Retina (tissue), 1 donor: ENCODE results near the gene TWF1.
"Not testable (repeated sequence)": the region's sequence is repeated elsewhere in the genome, so short reads cannot be mapped to it uniquely, and the experiment has no call there.

ENCODE experiments used
- DNase-seq: peaks from one replicate; pipeline ENCODE4 v3.0.0-alpha.2; 2016

Gene TWF1

GRCh38 chr12:43805860-43806736 is at the start of gene TWF1:
Gene TWF1 (minus strand): TSS chr12:43806317. CDS start chr12:43806245, 72 bp downstream.
- peak; percentile 95 for DNase-seq

- no peak for DNase-seq
Measured at GRCh38 chr12:43852744-43853143, 46.6 kb upstream of the TWF1 start.

- no peak for DNase-seq
Measured at GRCh38 chr12:43848786-43849185, 42.7 kb upstream of the TWF1 start.

- no peak for DNase-seq
Measured at GRCh38 chr12:43848226-43848507, 42.0 kb upstream of the TWF1 start.

GRCh38 chr12:43847425-43848225 is 41.5 kb upstream of the TWF1 start:
- DNase-seq = not testable (repeated sequence)

- no peak for DNase-seq
Measured at GRCh38 chr12:43842259-43842658, 36.1 kb upstream of the TWF1 start.

GRCh38 chr12:43841253-43841652 is 35.1 kb upstream of the TWF1 start:
- no peak for DNase-seq

- no peak for DNase-seq
Measured at GRCh38 chr12:43840338-43840737, 34.2 kb upstream of the TWF1 start.

GRCh38 chr12:43836475-43836989 is 30.4 kb upstream of the TWF1 start:
- no peak for DNase-seq

- DNase-seq = peak; percentile 90
Measured at GRCh38 chr12:43835656-43836474, 29.7 kb upstream of the TWF1 start, which contains the start of gene TMEM117. Gene TMEM117 (plus strand): TSS chr12:43836081.

- no peak for DNase-seq
Measured at GRCh38 chr12:43835264-43835655, 29.1 kb upstream of the TWF1 start.

- DNase-seq = no peak
Measured at GRCh38 chr12:43832463-43833168, 26.5 kb upstream of the TWF1 start.

GRCh38 chr12:43827093-43827492 is 21.0 kb upstream of the TWF1 start:
- DNase-seq = no peak

GRCh38 chr12:43826681-43827080 is 20.6 kb upstream of the TWF1 start:
- no peak for DNase-seq

GRCh38 chr12:43824207-43824775 is 18.2 kb upstream of the TWF1 start:
- no peak for DNase-seq

GRCh38 chr12:43816168-43816567 is 10.1 kb upstream of the TWF1 start:
- DNase-seq = no peak

- DNase-seq = no peak
Measured at GRCh38 chr12:43815416-43815815, 9.3 kb upstream of the TWF1 start.

GRCh38 chr12:43812926-43813325 is 6.8 kb upstream of the TWF1 start:
- no peak for DNase-seq

- DNase-seq = no peak
Measured at GRCh38 chr12:43812057-43812456, 5.9 kb upstream of the TWF1 start.

GRCh38 chr12:43807386-43807785 is 1.3 kb upstream of the TWF1 start:
- DNase-seq = no peak

- DNase-seq = no peak
Measured at GRCh38 chr12:43806737-43807072, 588 bp upstream of the TWF1 start.
